Ectodermal cell (in vitro differentiated cells): ENCODE data around the gene OPN1MW.
"Not testable (repeated sequence)": the region's sequence is repeated elsewhere in the genome, so short reads cannot be mapped to it uniquely, and the experiment has no call there.

Experiments used
- H3K27ac ChIP-seq: 2 replicates; pipeline ENCODE4 v1.7.0; 2013; ENCODE audit warnings: mild to moderate bottlenecking, low read depth, low read length; ENCODE audit not compliant: insufficient read depth, poor library complexity, severe bottlenecking
- H3K27me3 ChIP-seq: 2 replicates; pipeline ENCODE4 v1.7.0; 2013; ENCODE audit warnings: mild to moderate bottlenecking, low read length; ENCODE audit not compliant: insufficient read depth, control insufficient read depth, poor library complexity, severe bottlenecking
- H3K36me3 ChIP-seq: one replicate; pipeline ENCODE4 v1.7.0; 2013; ENCODE audit warnings: low read length; ENCODE audit not compliant: control insufficient read depth, insufficient read depth
- H3K4me1 ChIP-seq: one replicate; pipeline ENCODE4 v1.7.0; 2013; ENCODE audit warnings: low read length; ENCODE audit not compliant: control insufficient read depth, insufficient read depth
- H3K4me3 ChIP-seq: 2 replicates; pipeline ENCODE4 v1.7.0; 2013; ENCODE audit warnings: low read depth, low read length, control low read depth; ENCODE audit not compliant: insufficient read depth
- H3K9me3 ChIP-seq: 2 replicates; pipeline ENCODE4 v1.7.0; 2013; ENCODE audit warnings: mild to moderate bottlenecking, low read length, moderate library complexity; ENCODE audit not compliant: control insufficient read depth
- whole genome bisulfite sequencing, 2 experiments: methylation state at CpG; one replicate each; pipeline ENCODE4 v1.1.7; 2013; ENCODE audit warnings: missing lambda C conversion rate in 2 of 2; 5-methylcytosine and 5-hydroxymethylcytosine counted together

Gene OPN1MW

DNA sequence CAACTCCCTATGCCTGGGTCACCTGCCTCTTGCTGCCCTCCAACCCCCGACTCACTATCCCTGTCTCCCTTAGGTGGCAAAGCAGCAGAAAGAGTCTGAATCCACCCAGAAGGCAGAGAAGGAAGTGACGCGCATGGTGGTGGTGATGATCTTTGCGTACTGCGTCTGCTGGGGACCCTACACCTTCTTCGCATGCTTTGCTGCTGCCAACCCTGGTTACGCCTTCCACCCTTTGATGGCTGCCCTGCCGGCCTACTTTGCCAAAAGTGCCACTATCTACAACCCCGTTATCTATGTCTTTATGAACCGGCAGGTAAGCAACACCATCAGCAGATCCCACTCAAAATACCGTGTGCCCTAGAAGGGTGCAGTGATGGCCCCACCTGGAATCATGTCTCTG, 26.2 kb upstream of the OPN1MW start:
- H3K4me3 ChIP-seq, H3K27me3 ChIP-seq, H3K36me3 ChIP-seq, H3K9me3 ChIP-seq, H3K4me1 ChIP-seq, H3K27ac ChIP-seq: not testable (repeated sequence)
- 93 to 98% methylated on average over 6 to 7 of the region's 11 CpGs for WGBS, 2 experiments

DNA sequence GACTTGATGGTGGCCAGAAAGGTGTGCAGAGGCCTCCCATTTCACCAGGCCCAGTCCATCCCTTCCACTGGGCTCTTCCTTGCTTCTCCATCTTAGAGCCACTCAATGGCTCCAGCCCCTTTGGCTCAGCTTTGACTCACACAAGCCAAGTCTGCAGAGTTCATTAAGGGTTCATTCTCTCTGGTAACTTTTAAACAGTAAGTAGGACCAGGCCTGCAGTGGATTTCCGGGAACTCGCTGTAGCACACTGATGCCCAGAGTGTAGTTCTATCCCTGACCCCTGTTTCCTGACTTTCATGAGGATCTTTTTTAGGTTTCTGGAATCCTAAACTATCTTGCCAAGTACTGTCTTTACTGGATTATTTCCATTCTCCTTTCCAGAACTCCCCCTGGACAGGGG, 25.2 kb upstream of the OPN1MW start:
- H3K4me3 ChIP-seq, H3K36me3 ChIP-seq, H3K9me3 ChIP-seq, H3K27ac ChIP-seq, H3K4me1 ChIP-seq, H3K27me3 ChIP-seq: not testable (repeated sequence)
- no CpG with 5 or more reads among the region's 2 CpGs for WGBS, 2 experiments

DNA sequence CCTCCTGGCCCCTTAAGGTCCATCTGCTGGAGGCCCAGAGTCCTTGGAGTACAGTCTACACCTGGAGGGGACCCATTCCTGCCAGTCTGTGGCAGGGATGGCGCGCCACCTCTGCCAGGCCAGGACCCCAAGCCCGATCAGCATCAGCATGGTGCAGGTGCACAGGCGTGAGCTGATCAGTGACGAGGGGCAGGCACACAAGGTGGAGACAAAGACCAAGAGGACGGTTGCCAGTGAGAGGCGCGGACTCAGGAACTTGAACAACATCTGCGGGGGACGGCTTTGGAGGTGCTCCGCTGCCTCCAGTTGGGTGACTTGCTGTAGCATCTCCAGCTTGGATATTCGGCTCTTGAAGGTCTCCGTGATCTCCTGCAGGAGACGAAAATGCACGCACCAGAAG, 23.1 kb upstream of the OPN1MW start:
- H3K36me3 ChIP-seq = not testable (repeated sequence)
- WGBS, 2 experiments = no CpG with 5 or more reads among the region's 15 CpGs

DNA sequence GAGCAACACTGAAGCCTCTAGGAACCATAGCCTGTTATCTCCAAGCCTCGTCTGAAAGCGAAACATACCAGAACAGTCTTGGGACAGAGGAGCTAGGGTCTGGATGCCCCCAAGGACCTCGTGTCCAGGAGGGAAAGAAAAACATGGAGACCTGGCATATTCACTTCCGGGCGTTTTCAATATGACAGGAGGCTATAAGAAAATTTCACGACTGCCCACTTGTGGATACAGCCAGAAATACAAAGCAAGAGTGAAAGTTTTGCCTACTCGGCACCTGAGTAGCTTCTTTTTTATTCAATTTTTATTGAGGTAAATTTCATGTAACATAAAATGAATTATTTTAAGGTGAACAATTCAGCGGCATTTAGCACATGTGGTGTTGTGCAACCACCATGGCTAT, 17.5 kb upstream of the OPN1MW start:
- H3K36me3 ChIP-seq = not testable (repeated sequence)

More for the DNA sequence above, 23.1 kb upstream of the OPN1MW start:
- not testable (repeated sequence) for H3K4me1 ChIP-seq, H3K27me3 ChIP-seq, H3K9me3 ChIP-seq, H3K4me3 ChIP-seq, H3K27ac ChIP-seq

DNA sequence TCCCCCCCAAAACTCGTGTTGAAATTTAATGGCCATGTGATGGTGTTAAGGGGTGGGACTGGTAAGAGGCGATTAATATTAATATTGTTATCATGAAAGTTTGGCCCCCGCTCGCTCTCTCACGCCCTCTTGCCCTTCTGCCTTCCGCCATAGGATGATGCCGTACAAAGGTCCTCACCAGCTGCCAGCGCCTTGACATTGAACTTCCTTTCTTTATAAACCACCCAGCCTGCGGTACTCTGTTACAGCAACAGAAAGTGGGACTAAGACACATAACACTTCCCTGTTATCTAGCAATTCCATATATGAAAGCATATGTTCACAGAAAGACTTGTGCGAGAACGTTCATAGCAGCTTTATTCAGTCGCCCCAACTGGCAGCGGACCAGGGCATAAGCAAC, 14.0 kb upstream of the OPN1MW start:
- H3K4me1 ChIP-seq, H3K27me3 ChIP-seq, H3K36me3 ChIP-seq, H3K4me3 ChIP-seq, H3K9me3 ChIP-seq, H3K27ac ChIP-seq: not testable (repeated sequence)
- no CpG with 5 or more reads among the region's 13 CpGs for WGBS, 2 experiments

More for the DNA sequence above, 17.5 kb upstream of the OPN1MW start:
- no CpG with 5 or more reads among the region's 8 CpGs for WGBS, 2 experiments
- H3K27ac ChIP-seq, H3K4me3 ChIP-seq, H3K4me1 ChIP-seq, H3K9me3 ChIP-seq, H3K27me3 ChIP-seq: not testable (repeated sequence)

DNA sequence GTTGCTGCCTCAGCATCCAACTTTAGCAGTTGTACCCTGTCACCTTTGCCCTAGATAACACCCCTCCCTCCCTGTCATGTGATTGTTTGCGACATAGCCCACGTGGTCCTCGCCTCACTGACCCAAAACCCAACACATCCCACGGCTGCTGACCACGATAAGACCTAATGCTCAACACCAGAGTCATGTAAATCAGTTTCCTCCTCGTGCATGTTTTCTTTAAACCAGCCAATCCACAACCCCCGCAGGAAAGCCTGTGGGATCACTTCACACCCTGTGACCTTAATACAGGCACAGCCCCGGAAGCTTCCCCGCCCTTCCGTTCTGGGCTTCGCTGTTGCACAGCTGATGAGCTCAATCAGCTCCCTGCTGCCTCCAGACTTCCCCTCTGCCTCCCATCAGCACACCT, 9.9 kb upstream of the OPN1MW start:
- H3K27ac ChIP-seq, H3K27me3 ChIP-seq, H3K4me3 ChIP-seq, H3K4me1 ChIP-seq, H3K9me3 ChIP-seq, H3K36me3 ChIP-seq: not testable (repeated sequence)
- no CpG with 5 or more reads among the region's 11 CpGs for WGBS, 2 experiments

DNA sequence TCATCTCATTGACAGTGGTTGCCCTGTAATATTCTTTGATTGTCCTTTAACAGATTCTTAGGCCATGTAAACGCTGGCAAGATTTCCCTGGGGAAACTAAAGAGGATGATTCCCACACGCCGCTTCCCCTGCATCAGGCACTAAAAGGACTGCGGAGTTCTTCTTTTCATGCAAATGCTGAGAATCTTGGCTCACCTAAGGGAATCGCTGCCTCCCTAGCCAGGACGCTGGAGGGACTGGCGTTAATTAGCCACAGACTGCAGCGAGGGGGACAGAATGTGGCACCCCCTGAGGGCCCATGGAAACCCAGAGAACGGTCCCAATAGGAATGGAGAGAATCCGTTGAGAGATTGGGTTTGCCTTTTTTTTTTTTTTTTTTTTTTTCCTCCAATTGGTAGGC, 8.0 kb upstream of the OPN1MW start:
- not testable (repeated sequence) for H3K36me3 ChIP-seq

DNA sequence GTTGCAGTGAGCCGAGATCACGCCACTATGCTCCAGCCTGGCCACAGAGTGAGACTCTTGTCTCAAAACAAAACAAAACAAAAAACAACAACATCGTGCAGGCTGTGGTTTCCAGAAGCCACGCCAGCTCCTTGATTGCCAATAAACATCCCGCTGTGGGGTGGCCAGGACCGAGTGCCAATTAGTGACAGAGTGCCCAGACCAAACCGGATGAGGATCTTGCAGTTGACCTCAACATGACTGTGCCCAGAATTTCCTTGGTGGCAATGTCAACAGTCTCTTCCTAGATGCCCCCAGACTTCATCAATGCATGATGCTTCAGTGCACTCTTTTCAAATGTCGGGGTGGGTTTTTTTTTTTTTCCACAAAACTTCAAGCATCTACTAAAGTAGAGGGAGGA, 1.4 kb downstream of the OPN1MW start:
- no CpG with 5 or more reads among the region's 8 CpGs for WGBS, 2 experiments

More for the DNA sequence above, 8.0 kb upstream of the OPN1MW start:
- H3K27ac ChIP-seq, H3K9me3 ChIP-seq, H3K4me1 ChIP-seq, H3K27me3 ChIP-seq, H3K4me3 ChIP-seq: not testable (repeated sequence)
- WGBS, 2 experiments = no CpG with 5 or more reads among the region's 10 CpGs

DNA sequence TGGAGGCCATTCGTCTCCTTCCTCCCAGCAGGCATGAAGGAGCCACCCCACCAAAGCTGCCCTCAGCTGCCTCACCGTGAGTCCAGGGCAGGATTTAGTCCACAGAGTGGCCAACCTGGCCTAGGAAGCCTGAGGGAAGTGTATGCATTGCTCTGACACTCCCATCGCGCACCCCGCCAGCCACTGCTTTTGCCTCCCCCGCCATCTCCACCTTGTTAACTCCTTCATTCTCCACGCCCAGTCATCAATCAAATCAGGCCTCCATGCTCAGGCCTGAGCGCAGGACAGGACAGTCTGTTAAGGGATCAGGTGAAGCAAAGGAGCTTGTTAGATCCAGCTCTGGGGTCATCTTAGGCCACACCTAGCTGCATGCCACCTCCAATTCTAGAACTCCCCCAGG, 10.4 kb downstream of the OPN1MW start:
- H3K4me3 ChIP-seq = not testable (repeated sequence)
- no CpG with 5 or more reads among the region's 8 CpGs for WGBS, 2 experiments

More for the DNA sequence above, 1.4 kb downstream of the OPN1MW start:
- H3K27me3 ChIP-seq, H3K9me3 ChIP-seq, H3K36me3 ChIP-seq, H3K4me3 ChIP-seq, H3K27ac ChIP-seq, H3K4me1 ChIP-seq: not testable (repeated sequence)

DNA sequence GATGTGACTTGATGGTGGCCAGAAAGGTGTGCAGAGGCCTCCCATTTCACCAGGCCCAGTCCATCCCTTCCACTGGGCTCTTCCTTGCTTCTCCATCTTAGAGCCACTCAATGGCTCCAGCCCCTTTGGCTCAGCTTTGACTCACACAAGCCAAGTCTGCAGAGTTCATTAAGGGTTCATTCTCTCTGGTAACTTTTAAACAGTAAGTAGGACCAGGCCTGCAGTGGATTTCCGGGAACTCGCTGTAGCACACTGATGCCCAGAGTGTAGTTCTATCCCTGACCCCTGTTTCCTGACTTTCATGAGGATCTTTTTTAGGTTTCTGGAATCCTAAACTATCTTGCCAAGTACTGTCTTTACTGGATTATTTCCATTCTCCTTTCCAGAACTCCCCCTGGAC, 11.9 kb downstream of the OPN1MW start:
- H3K9me3 ChIP-seq, H3K36me3 ChIP-seq, H3K4me3 ChIP-seq, H3K27ac ChIP-seq, H3K4me1 ChIP-seq, H3K27me3 ChIP-seq: not testable (repeated sequence)
- no CpG with 5 or more reads among the region's 2 CpGs for WGBS, 2 experiments

More for the DNA sequence above, 10.4 kb downstream of the OPN1MW start:
- not testable (repeated sequence) for H3K27me3 ChIP-seq, H3K36me3 ChIP-seq, H3K9me3 ChIP-seq, H3K4me1 ChIP-seq, H3K27ac ChIP-seq

DNA sequence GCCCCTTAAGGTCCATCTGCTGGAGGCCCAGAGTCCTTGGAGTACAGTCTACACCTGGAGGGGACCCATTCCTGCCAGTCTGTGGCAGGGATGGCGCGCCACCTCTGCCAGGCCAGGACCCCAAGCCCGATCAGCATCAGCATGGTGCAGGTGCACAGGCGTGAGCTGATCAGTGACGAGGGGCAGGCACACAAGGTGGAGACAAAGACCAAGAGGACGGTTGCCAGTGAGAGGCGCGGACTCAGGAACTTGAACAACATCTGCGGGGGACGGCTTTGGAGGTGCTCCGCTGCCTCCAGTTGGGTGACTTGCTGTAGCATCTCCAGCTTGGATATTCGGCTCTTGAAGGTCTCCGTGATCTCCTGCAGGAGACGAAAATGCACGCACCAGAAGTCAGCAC, 14.1 kb downstream of the OPN1MW start:
- not testable (repeated sequence) for H3K9me3 ChIP-seq, H3K4me3 ChIP-seq, H3K4me1 ChIP-seq, H3K27me3 ChIP-seq, H3K36me3 ChIP-seq, H3K27ac ChIP-seq
- no CpG with 5 or more reads among the region's 15 CpGs for WGBS, 2 experiments
